ENCODE data around the gene GLIS1. TPM values are rescaled to one million over a fixed set of nuclear protein-coding genes. Genes with fewer than 3 reads are reported as not detected.

GLIS1 gene
- total and polyA plus RNA-seq, 8 donors = 0.20 to 4.8 (median 0.55) TPM; not detected in 1

DNA sequence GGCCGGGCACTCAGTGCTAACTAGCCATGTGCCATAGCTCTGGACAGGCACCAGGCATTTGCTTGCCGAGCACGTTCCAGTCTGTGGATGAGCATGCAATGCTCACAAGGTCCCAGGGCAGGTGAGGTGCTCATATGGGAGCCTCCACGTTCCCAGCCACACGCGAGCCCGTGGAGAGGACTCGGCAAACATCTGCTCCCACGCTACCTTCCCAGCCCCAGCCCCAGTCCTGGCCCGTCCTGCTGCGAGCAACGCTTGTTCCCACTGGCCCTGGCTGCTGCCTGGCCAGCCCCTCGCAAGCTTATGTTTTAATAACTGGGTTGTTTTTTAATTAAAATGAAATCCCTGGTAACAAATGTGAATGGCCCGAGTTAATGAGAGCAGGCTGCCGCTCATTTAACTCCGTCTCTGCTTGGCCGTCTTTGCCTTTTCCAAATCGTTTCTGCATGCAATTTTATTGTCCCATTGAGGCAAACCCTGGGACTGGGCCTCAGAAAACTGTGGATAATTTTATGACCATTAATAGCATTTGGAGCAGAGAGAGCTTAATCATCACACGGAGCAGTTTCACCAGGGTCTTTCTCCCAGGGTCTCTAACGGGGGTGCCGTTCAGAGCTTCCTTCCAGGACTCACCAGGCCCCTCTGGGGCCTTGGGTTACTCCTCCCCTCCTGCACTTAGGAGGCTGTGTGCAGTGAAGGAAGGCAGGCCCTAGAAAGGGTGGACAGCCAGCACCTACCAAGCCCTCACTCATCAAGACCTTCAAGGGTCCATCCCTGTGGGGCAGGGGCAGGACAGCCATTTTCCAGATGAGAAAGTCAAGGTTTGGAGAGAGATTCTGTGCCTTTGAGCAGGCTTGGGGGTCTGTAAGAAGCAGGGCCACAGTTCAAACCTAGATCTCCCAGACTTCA, 136.8 kb downstream of the GLIS1 start:
- 78 to 88% (median 84%) methylated on average over 15 to 21 of the region's 21 CpGs for WGBS, 5 donors
- DNase-seq = no peak
- H3K27ac ChIP-seq = no peak overlapping the region
- H3K4me3 ChIP-seq = no peak overlapping the region
- H3K9me3 ChIP-seq = no peaks in the 10 kb centered on the region
- intact Hi-C loops (cut with DNase I; ENCODE audit: low total_unique reads) = no loop called here
- H3K4me1 ChIP-seq = no peaks in the 10 kb centered on the region
- H3K36me3 ChIP-seq = no peaks in the 10 kb centered on the region
- TF ChIP-seq POLR2A (IDR thresholded peaks at IDR 0.05) (no peak), EP300 (IDR thresholded peaks at IDR 0.05) (no peak)
- TF ChIP-seq, protein P1, sequence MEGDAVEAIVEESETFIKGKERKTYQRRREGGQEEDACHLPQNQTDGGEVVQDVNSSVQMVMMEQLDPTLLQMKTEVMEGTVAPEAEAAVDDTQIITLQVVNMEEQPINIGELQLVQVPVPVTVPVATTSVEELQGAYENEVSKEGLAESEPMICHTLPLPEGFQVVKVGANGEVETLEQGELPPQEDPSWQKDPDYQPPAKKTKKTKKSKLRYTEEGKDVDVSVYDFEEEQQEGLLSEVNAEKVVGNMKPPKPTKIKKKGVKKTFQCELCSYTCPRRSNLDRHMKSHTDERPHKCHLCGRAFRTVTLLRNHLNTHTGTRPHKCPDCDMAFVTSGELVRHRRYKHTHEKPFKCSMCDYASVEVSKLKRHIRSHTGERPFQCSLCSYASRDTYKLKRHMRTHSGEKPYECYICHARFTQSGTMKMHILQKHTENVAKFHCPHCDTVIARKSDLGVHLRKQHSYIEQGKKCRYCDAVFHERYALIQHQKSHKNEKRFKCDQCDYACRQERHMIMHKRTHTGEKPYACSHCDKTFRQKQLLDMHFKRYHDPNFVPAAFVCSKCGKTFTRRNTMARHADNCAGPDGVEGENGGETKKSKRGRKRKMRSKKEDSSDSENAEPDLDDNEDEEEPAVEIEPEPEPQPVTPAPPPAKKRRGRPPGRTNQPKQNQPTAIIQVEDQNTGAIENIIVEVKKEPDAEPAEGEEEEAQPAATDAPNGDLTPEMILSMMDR (IDR thresholded peaks at IDR 0.05) = no peak
- H3K27me3 ChIP-seq = no peaks in the 10 kb centered on the region

DNA sequence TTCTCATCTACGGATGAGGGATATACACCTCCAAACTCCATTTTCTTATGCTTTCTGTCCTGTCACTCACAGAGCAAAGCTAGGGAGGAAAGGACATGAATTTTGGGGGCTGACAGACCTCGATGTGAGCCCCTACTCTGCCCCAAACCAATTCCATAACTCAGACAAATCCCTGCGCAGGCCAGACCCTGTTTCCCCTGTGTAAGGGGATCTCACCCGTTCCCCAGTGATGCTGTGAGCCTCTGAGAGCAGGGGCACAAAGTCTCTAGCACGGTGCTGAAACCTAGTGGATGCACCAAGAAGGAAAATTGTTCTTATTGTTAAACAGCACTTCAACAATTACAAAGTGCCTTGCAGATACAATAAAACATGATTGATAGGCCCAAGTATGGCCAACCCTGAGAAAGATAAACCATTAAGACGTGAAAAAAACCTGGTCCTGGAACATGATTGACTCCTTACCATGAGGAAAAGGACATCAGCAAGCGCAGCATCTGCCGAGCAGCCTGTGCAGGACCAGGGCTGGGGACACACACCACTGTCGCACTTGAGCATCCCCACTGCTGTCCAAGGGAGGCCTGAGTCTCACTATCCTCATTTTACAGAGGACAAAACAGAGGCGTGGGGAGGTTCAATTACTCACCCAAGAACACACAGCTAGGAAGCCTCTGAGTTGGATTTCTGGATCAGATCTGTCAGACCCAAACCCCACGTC, 137.8 kb downstream of the GLIS1 start:
- WGBS, 5 donors = 83 to 90% (median 86%) methylated on average over 11 of the region's 11 CpGs
- no peaks in the 10 kb centered on the region for H3K4me1 ChIP-seq
- DNase-seq = no peak
- intact Hi-C loops (cut with DNase I; ENCODE audit: low total_unique reads) = no loop called here
- no peak overlapping the region for H3K4me3 ChIP-seq
- H3K36me3 ChIP-seq = no peaks in the 10 kb centered on the region
- H3K27ac ChIP-seq = no peak overlapping the region
- no peaks in the 10 kb centered on the region for H3K9me3 ChIP-seq
- no peaks in the 10 kb centered on the region for H3K27me3 ChIP-seq
- TF ChIP-seq POLR2AphosphoS5 (IDR thresholded peaks at IDR 0.05) (no peak), EP300 (IDR thresholded peaks at IDR 0.05) (no peak), POLR2A (IDR thresholded peaks at IDR 0.05) (no peak)
- TF ChIP-seq, protein P1 (IDR thresholded peaks at IDR 0.05) = no peak

DNA sequence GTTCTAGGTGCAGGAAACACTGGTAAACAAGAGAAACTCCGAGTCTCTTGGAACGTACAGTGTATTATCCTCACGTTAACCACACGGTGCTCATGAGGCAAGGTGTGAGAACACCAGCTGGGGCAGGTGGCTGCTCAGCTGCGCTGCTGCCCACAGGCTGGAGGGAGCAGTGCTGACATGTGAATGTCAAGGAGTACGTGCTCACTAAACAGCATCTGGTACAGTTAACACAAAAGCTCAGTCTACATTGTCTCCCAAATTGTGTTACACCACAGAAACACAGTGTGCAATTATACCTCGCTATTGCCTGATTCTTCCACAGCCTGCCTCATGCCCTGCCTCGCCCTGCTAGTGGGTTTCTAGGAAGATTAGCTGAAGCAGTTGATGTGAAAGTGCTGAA, 138.4 kb downstream of the GLIS1 start:
- no peak overlapping the region for H3K27ac ChIP-seq
- H3K4me1 ChIP-seq = no peaks in the 10 kb centered on the region
- no peak for DNase-seq
- no peaks in the 10 kb centered on the region for H3K9me3 ChIP-seq
- intact Hi-C loops (cut with DNase I; ENCODE audit: low total_unique reads) = no loop called here
- H3K36me3 ChIP-seq = no peaks in the 10 kb centered on the region
- TF ChIP-seq, protein P1 (IDR thresholded peaks at IDR 0.05) = no peak
- TF ChIP-seq POLR2A (IDR thresholded peaks at IDR 0.05) (no peak), EP300 (IDR thresholded peaks at IDR 0.05) (no peak), POLR2AphosphoS5 (IDR thresholded peaks at IDR 0.05) (no peak)
- no peaks in the 10 kb centered on the region for H3K27me3 ChIP-seq
- 41 to 61% (median 52%) methylated on average over 8 of the region's 8 CpGs for WGBS, 5 donors
- H3K4me3 ChIP-seq = no peak overlapping the region

DNA sequence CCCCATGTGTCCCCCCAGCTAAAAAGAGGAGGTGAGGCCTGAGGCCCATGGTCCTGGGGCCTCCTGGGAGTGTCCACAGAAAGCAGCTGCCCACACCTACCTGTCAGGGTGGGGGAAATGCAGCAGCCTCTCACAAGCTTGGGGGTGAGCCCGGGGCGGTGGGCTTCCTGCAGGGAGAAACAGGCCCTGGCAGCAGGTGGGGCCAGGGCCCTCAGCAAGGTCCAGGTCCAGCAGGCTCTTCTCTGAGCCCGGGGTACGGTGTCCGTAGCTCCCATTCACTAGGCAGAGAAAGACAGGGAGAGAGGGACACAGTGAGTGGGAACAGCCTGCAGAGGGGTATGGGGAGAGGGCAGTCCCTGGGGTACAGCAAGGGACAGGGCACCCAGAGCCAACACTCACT, 139.0 kb downstream of the GLIS1 start:
- Histone ChIP-seq H3K4me3 (no peak overlapping the region), H3K27ac (no peak overlapping the region), H3K27me3 (no peaks in the 10 kb centered on the region), H3K4me1 (no peaks in the 10 kb centered on the region), H3K9me3 (no peaks in the 10 kb centered on the region), H3K36me3 (no peaks in the 10 kb centered on the region)
- intact Hi-C loops (cut with DNase I; ENCODE audit: low total_unique reads) = no loop called here
- TF ChIP-seq, protein P1 (IDR thresholded peaks at IDR 0.05) = no peak
- TF ChIP-seq POLR2AphosphoS5 (IDR thresholded peaks at IDR 0.05) = no peak
- TF ChIP-seq EP300 (IDR thresholded peaks at IDR 0.05) = no peak
- no peak for TF ChIP-seq POLR2A (IDR thresholded peaks at IDR 0.05)
- WGBS, 5 donors = 50 to 81% (median 52%) methylated on average over 5 of the region's 5 CpGs
- DNase-seq = no peak

Measured in stomach (tissue), 9 donors.